HG03342 (cell line): ENCODE measurements around the gene CEP170B.

Experiments
- ATAC-seq: cut with Tn5 transposase; IDR thresholded peaks from one replicate; pipeline ENCODE4 v1.9.1; 2021; ENCODE audit warnings: mild to moderate bottlenecking, moderate library complexity; ENCODE audit not compliant: unreplicated experiment

CEP170B gene

GRCh38 chr14:104866451-104867370, 1.6 kb downstream of the CEP170B start:
- no peak for ATAC-seq

DNA sequence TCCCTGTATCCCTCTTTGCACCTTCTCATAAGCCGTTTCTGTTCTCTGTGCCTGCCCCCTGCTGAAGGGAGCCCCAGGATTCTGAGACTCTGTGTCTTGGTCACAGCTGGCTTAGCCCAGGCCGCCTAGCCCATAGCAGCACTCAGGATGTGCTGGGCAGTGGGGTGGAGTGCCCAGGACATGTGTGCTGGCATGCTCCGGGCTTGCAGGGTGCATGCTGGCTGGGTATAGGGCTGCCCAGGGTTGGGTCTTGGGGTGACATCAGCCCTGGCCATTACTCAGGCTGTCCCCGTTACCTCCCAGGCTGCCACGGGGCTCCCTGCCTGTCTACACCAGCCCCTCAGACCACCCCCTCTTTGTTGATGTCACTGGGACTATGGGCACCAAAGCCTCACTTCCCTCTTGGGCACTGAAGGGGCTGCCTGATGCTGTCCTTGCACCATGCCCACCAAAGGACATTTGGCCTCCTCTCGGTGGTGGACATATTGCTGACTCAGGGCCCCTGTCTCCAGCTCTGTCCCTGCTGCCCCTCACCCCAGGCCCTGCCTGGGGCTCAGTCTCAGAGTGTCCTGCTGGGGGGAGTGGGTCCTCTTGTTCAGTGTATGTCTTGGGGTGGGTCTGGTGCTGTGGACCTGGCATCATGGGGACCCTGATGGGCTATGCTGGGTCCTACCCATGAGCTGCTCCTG, 2.4 kb downstream of the CEP170B start:
- ATAC-seq: no peak

GRCh38 chr14:104868060-104868740, 3.1 kb downstream of the CEP170B start:
- no peak for ATAC-seq

DNA sequence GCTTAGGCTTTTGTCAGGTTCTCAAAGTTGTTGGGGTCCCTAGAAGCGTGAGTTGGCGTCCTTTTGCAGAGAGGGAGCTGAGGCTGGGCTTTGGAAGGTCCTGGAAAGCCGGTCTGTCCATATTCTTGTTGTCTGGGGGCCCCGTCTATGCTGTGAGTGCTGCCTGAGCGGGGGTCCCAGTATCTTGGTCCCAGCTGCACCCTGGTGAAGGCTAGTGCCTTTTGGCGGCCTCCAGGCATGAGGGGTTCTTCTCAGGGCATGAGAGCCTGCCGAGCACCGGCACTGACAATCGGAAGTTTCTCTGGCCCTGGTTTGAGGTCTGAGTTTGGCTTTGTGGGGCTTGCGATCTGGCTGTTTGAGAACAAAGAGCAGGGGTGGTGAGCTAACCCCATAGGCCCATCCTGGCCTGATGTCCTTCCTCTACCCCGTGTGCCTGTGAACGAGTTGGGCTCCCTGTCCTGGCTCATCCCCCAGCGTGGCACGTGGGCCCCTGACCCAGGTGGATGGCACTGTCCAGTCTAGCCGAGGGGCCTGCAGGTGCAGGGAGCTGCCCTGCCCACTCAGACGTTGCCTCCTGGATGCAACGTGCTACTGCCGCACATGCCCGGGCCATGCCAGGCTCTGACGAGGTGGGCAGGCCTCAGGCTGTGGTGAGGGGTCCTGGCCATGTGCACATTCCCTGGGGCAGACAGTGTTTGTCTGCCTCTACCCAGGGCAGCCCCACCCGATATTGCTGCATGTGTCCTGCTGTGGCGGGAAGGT, 3.9 kb downstream of the CEP170B start:
- ATAC-seq: no peak

DNA sequence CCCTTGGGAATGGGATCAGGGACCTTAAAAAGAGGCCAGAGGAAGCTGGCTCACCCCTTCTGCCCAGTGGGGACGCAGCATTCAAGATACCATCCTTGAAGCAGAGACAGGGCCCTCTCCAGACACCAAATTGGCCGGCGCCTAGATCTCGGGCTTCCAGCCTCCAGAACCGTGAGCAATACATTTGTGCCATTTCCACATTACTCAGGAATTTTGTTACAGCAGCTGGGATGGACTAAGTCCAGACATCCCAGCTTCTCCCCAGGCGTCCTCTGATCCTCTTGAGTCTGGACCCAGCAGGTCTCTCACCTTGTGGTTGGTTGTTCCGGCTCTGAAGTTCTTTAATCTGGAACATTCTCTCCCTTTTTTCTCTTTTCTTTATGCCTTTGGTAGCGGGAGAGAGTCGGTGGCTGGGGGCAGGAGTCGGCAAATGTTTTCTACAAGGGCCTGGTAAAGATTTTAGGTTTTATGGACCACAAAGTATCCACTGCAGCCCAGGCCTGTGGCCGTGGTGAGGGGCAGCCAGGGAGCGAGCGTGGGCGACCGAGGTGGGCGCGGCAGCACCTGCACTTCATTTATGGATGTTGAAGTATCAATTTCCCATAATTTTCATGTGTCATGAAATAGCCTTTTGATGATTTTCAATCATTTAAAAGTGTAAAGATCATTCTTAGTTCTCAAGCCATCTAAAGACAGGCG, 4.8 kb downstream of the CEP170B start:
- ATAC-seq: no peak

GRCh38 chr14:104870368-104871144, 5.5 kb downstream of the CEP170B start:
- ATAC-seq: no peak

GRCh38 chr14:104871145-104871655, 6.1 kb downstream of the CEP170B start:
- ATAC-seq: no peak

DNA sequence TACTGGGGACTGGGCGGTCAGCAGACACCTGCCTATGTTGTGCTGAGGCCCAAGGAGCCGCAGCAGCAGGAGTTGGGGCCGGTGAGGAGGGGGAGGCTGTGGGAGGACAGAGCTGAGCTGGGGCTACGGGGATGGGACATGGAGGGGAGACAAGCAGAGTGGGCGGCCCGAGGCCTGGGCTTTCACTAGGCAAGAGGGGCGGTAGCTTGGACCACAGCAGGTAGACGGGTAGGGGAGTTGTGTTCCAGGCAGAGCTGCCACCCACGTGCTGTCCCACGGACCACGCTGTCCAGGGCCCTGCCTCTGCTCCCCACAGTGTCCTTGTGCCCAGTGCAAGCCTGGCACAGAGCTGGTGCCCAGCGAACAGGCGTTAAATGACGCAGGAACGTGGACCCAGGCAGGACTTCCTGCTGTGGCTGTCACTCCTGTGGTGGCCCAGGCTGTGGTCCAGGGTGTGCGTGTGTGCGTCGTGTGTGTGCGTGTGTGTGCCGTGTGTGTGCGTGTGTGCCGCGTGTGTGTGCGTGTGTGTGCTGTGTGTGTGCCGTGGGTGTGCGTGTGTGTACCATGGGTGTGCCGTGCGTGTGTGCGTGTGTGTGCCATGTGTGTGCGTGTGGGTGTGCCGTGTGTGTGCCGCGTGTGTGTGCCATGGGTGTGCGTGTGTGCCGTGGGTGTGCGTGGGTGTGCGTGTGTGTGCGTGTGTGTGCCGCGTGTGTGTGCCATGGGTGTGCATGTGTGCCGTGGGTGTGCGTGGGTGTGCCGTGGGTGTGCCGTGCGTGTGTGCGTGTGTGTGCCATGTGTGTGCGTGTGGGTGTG, 6.8 kb downstream of the CEP170B start:
- no peak for ATAC-seq

- no peak for ATAC-seq
Measured at GRCh38 chr14:104872469-104873341, 7.6 kb downstream of the CEP170B start.

- ATAC-seq: no peak
Measured at GRCh38 chr14:104873380-104874055, 8.4 kb downstream of the CEP170B start.

GRCh38 chr14:104874110-104874531, 9.1 kb downstream of the CEP170B start:
- ATAC-seq: no peak

DNA sequence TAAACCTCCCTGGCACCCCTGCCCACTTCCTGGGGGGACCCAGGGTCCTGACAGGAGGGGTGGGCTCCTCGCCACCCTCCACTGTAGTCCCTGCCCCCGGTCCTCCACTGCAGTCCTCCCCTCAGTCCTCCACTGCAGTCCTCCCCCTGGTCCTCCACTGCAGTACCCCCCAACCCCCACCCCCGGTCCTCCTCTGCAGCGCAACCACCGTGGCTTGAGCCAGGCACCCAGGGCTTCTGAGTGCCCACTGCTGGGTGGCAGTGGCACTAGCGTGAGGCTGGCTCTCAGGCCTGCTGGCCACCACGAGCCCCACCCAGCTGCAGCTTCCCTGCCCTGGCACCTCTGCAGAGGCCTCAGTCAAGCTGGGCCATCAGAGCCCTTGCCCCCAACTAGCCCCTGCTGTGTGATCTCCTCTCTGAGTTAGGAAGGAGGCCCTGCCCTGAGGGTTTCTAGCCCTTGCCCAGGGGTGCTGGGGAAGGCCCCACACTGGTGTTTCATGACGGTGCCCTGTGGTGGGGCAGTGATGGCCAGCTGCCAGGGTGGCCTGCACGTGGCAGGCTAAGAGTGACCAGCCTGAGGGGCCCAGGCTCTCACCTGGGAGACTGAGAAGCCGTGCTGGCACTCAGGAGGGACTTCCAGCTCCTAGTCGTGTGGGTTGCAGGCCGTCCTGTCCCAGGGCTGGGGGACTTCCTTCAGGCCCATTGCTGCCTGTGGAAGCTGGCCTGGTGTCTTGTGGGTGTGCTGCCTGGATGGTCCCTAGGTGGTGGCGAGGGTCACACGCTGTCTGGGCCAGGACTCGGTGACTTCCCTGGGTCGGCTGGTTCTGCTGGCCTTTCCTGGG, 9.7 kb downstream of the CEP170B start:
- ATAC-seq: no peak

DNA sequence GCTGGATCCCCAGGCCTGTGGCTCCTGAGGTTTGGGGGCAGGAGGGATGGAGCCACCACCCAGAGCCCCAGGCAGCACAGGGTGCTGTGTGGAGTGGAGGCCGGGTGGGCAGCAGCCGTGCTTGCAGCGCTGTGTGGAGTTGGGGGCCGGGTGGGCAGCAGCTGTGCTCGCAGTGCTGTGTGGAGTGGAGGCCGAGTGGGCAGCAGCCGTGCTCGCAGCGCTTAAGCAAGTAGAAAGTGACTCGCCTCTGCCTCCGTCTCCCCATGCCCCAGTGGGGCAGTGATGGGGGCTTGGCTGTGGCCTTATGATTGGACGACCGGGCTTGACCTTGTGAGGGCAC, 10.3 kb downstream of the CEP170B start:
- no peak for ATAC-seq

- ATAC-seq: no peak
Measured at GRCh38 chr14:104875811-104876210, 10.7 kb downstream of the CEP170B start.

- no peak for ATAC-seq
Measured at GRCh38 chr14:104876251-104876699, 11.2 kb downstream of the CEP170B start.
